ENCODE measurements around the gene SPOCK2.

SPOCK2 gene

DNA sequence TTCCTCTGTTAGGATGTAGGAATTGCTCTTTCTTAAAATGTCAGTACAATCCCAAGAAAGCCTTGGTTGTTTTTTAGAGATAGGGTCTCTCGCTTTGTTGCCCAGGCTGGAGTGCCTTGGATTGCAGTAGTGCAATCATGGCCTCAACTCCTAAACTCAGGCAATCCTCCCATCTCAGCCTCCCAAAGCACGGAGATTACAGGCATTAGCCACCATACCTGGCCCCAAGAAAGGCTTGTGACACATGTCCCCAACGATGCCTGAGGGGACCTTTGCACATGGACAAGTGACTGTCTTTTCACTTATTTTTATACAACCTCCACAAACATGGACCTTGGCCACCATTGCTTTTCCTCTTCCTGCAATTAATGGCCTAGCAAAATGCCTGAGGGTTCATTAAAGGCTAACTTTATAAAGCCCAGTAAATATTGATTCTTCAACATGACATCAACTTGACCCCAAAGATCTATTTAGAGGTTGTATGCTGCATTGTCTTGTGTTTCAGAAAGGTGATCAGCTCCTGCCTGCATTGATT lies 10.0 kb upstream of the SPOCK2 start:
- no peak overlapping the region for H2AFZ ChIP-seq (ENCODE audit: low read depth, low read length)
- TF ChIP-seq, protein P1, sequence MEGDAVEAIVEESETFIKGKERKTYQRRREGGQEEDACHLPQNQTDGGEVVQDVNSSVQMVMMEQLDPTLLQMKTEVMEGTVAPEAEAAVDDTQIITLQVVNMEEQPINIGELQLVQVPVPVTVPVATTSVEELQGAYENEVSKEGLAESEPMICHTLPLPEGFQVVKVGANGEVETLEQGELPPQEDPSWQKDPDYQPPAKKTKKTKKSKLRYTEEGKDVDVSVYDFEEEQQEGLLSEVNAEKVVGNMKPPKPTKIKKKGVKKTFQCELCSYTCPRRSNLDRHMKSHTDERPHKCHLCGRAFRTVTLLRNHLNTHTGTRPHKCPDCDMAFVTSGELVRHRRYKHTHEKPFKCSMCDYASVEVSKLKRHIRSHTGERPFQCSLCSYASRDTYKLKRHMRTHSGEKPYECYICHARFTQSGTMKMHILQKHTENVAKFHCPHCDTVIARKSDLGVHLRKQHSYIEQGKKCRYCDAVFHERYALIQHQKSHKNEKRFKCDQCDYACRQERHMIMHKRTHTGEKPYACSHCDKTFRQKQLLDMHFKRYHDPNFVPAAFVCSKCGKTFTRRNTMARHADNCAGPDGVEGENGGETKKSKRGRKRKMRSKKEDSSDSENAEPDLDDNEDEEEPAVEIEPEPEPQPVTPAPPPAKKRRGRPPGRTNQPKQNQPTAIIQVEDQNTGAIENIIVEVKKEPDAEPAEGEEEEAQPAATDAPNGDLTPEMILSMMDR (IDR thresholded peaks at IDR 0.05; ENCODE audit: low read depth, low read length): no peak
- TF ChIP-seq EZH2phosphoT487 (IDR thresholded peaks at IDR 0.05; ENCODE audit: low read depth): no peak
- no peak overlapping the region for H3K27ac ChIP-seq (ENCODE audit: low read length)
- no peaks in the 10 kb centered on the region for H3K27me3 ChIP-seq (ENCODE audit: low read depth, low read length)
- no peak overlapping the region for H3K4me3 ChIP-seq (ENCODE audit: low read length)
- no peaks in the 10 kb centered on the region for H3K4me1 ChIP-seq (ENCODE audit: low read length)
- H3K79me2 ChIP-seq (ENCODE audit: low read length): no peaks in the 10 kb centered on the region
- no peak overlapping the region for H3K9ac ChIP-seq (ENCODE audit: low read length)
- no peaks in the 10 kb centered on the region for H3K36me3 ChIP-seq (replicated peaks; ENCODE audit: low read depth, low read length)
- no peaks in the 10 kb centered on the region for H3K9me3 ChIP-seq (ENCODE audit: insufficient read depth, low read length)
- no peak overlapping the region for H3K4me2 ChIP-seq (ENCODE audit: low read length)
- no peaks in the 10 kb centered on the region for H4K20me1 ChIP-seq (ENCODE audit: insufficient read depth, low read length)

DNA sequence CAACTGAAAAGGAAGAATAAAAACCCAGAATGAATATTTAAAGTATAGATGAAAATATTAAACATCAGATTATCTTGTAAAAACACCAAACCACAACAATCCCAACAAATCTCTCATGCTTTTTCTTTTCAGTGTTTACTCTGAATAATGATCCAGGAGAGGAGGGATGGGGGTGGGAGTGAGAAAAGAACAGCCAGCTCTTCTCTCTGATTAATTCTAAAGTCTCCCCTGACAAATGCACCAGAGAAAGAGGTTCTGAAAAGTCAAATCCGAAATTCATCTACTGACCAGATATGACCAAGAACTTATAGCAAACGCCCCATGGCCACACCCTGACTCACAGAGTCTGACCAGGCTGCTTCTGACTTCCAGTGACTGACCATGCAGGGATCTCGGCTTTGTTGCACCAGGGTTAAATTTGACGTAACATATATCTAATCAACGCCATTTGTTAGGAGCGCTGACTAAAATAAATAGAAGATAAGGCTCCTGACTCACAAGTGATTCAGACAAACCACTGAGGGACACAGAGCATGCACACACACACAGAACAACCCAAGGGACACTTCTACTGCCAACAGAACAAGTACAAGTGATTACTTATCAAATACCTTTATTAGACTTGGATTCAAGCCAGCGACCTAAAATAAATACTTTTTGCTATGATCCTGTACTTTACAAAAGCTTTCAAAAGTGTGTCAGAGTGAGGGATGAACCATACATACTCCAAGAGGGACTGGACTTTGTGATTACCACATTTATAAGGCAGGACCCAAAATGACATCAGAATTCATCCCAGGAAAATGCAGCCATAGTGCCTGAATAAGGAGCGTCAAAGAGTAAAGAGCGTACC lies 9.3 kb upstream of the SPOCK2 start:
- Histone ChIP-seq H3K4me3 (ENCODE audit: low read length) (no peak overlapping the region), H3K9ac (ENCODE audit: low read length) (no peak overlapping the region), H3K36me3 (replicated peaks; ENCODE audit: low read depth, low read length) (no peaks in the 10 kb centered on the region), H3K4me1 (ENCODE audit: low read length) (no peaks in the 10 kb centered on the region), H3K9me3 (ENCODE audit: insufficient read depth, low read length) (no peaks in the 10 kb centered on the region), H3K4me2 (ENCODE audit: low read length) (no peak overlapping the region), H3K79me2 (ENCODE audit: low read length) (no peaks in the 10 kb centered on the region), H3K27me3 (ENCODE audit: low read depth, low read length) (no peaks in the 10 kb centered on the region), H4K20me1 (ENCODE audit: insufficient read depth, low read length) (no peaks in the 10 kb centered on the region), H3K27ac (ENCODE audit: low read length) (no peak overlapping the region), H2AFZ (ENCODE audit: low read depth, low read length) (no peak overlapping the region)
- TF ChIP-seq EZH2phosphoT487 (IDR thresholded peaks at IDR 0.05; ENCODE audit: low read depth): no peak

DNA sequence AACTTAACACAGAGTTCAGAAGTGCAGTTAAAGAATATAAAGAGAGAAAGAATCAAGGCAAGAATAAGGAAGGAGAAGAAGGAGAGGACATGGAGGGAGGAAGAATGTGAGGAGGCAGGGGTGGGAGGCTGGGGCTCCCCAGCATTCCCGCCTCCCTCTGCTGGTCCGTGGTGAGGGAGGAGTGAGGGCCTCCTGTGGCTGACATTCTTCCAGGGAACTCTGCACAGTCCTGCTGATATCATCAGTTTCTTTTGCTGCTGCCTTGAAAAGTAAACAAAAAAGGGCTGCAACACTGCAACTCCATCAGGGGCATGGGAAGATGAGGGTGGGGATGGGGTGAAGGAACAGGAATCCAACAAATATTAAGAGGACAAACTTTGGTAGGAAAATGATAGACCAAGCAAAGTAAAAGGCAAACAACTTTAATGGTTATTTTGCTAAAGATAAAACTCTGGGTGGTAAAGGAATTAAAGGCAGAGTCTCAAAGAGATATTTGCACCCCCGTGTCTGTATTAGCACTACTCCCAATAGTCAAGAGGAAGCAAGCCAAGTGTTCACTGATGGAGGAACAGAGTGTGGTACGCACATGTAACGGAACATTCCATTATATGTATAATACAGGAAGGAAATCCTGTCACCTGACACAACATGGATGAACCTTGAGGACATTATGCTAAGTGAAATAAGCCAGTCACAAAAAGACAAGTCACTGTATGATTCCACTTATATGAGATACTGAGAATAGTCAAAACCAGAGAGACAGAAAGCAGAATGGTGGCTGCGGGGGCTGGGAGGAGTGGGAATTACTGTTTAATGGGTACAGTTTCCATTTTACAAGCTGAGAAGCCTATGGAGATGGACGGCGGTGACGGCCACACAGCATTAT lies 8.0 kb upstream of the SPOCK2 start:
- TF ChIP-seq, protein P1 (IDR thresholded peaks at IDR 0.05; ENCODE audit: low read depth, low read length): no peak
- no peak for TF ChIP-seq EZH2phosphoT487 (IDR thresholded peaks at IDR 0.05; ENCODE audit: low read depth)
- H3K27me3 ChIP-seq (ENCODE audit: low read depth, low read length): no peaks in the 10 kb centered on the region
- H3K9ac ChIP-seq (ENCODE audit: low read length): no peak overlapping the region
- no peak overlapping the region for H2AFZ ChIP-seq (ENCODE audit: low read depth, low read length)
- H3K4me1 ChIP-seq (ENCODE audit: low read length): peaks cover 4% of the 10 kb centered on the region
- no peak overlapping the region for H3K27ac ChIP-seq (ENCODE audit: low read length)
- no peaks in the 10 kb centered on the region for H4K20me1 ChIP-seq (ENCODE audit: insufficient read depth, low read length)
- no peaks in the 10 kb centered on the region for H3K79me2 ChIP-seq (ENCODE audit: low read length)
- H3K4me2 ChIP-seq (ENCODE audit: low read length): no peak overlapping the region
- no peaks in the 10 kb centered on the region for H3K9me3 ChIP-seq (ENCODE audit: insufficient read depth, low read length)
- no peak overlapping the region for H3K4me3 ChIP-seq (ENCODE audit: low read length)
- no peaks in the 10 kb centered on the region for H3K36me3 ChIP-seq (replicated peaks; ENCODE audit: low read depth, low read length)

DNA sequence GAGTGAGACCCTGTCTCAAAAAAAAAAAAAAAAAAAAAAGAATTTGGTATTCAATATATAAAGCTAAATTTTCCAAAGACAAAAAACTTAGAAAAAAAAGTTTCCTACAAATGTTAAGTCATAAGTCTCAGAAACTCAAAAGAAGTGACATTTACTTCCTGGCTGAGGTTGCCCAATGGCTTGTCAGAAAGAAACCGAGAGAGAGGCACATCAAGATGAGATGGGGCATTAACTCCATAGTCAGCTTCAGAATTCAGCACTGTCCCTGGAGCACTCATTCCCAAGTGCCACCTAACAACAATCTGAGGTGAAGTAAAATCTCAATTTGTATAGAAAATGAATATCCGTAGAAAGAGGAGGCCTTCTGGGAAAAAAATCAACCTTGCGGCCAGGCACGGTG lies 6.8 kb upstream of the SPOCK2 start:
- Histone ChIP-seq H3K4me2 (ENCODE audit: low read length) (no peak overlapping the region), H4K20me1 (ENCODE audit: insufficient read depth, low read length) (no peaks in the 10 kb centered on the region), H3K4me1 (ENCODE audit: low read length) (peaks cover 10% of the 10 kb centered on the region), H3K36me3 (replicated peaks; ENCODE audit: low read depth, low read length) (no peaks in the 10 kb centered on the region), H3K4me3 (ENCODE audit: low read length) (no peak overlapping the region), H3K9ac (ENCODE audit: low read length) (no peak overlapping the region), H3K79me2 (ENCODE audit: low read length) (no peaks in the 10 kb centered on the region), H2AFZ (ENCODE audit: low read depth, low read length) (no peak overlapping the region), H3K27ac (ENCODE audit: low read length) (no peak overlapping the region), H3K27me3 (ENCODE audit: low read depth, low read length) (0 out of 2 replicates have a peak, but pooled peaks cover 2% of the 10 kb centered on the region), H3K9me3 (ENCODE audit: insufficient read depth, low read length) (no peaks in the 10 kb centered on the region)
- TF ChIP-seq, protein P1 (IDR thresholded peaks at IDR 0.05; ENCODE audit: low read depth, low read length): no peak
- TF ChIP-seq EZH2phosphoT487 (IDR thresholded peaks at IDR 0.05; ENCODE audit: low read depth): no peak

Data from OCI-LY3 (cell line).